Hepatocyte (in vitro differentiated cells): ENCODE measurements around the gene CCNF.

Experiments
- CTCF ChIP-seq: fragments of 200-600 bp; sonication (generic); IDR thresholded peaks from 2 replicates; pipeline ENCODE4 v1.5.1; 2016; ENCODE audit warnings: antibody characterized with exemption, mild to moderate bottlenecking; ENCODE audit not compliant: poor library complexity
- EZH2 ChIP-seq: fragments of 200-600 bp; sonication (generic); IDR thresholded peaks from 2 replicates; pipeline ENCODE4 v1.6.1; 2016; ENCODE audit warnings: antibody characterized with exemption, mild to moderate bottlenecking, borderline replicate concordance

- TF ChIP-seq CTCF (peak; percentile 29), EZH2 (no peak)
Measured at GRCh38 chr16:2473999-2474876, 45.0 kb downstream of the CCNF start.
